Stimulated activated CD4-positive, alpha-beta T cell treated with anti-CD3 and anti-CD28 coated beads, TNF-alpha, amount 100 ng/mL, for 24 hours (primary cell): ENCODE data around the gene PARD3B.

Source experiments
- DNase-seq, 3 experiments: peaks; one replicate each; pipeline ENCODE4 v3.0.0-alpha.2; 2020; ENCODE audit warnings: low read depth in 3 of 3

Gene PARD3B

DNA sequence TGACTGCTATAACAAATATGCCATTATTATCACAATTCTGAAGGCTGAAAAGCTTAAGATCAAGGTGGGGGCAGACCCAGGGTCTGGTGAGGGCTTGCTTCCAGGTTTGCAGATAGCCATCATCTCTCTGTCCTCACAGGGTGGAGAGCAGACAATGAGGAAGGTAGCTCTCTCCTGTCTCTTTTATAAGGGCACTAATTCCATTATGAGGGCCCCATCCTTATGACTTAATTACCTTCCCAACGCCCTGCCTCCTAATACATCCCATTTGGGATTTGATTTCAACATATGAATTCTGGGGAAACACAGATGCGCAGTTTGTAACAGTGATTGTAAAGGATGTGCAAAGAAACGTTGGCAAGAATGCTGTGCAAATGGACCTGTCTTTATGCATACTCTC lies 44.8 kb downstream of the PARD3B start:
- DNase-seq: no peak

DNA sequence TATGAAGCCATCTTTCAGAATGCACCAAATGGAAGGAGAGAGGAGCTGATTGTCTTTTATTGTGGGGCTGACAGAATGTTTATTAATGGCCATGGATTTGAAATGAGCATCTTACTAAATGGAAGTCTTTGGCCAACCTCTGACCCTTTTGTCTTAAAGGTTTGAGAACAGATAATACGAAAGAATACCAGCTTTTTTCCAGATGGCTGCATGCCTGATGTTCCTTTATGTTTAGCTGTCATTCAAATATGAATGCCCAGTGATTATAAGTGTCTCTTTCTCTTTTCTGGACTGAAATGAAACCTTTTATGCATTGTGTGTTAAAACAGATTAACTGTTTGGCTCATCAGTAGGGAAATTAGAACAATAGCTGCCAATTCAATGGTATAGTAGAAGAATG lies 46.0 kb downstream of the PARD3B start:
- no peak for DNase-seq

DNA sequence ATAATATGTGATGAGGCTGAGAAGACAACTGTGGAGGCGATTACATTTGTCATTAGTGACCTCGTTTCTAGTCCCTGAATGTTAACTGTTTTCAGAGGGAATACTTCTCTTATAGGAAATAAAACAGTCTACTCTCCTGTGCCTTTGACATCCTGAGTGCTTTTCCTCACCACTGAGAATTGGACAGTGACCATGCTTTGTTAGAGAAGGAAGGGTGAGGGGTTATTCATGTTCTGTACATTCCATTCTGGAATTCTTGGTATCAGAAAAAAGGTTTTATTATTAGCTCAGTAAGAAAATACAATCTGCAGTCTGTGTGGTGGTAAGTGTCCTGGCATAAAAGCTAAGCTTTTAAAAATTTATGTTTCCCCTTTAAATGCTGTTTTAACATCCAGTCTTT lies 58.8 kb downstream of the PARD3B start:
- DNase-seq: no peak

DNA sequence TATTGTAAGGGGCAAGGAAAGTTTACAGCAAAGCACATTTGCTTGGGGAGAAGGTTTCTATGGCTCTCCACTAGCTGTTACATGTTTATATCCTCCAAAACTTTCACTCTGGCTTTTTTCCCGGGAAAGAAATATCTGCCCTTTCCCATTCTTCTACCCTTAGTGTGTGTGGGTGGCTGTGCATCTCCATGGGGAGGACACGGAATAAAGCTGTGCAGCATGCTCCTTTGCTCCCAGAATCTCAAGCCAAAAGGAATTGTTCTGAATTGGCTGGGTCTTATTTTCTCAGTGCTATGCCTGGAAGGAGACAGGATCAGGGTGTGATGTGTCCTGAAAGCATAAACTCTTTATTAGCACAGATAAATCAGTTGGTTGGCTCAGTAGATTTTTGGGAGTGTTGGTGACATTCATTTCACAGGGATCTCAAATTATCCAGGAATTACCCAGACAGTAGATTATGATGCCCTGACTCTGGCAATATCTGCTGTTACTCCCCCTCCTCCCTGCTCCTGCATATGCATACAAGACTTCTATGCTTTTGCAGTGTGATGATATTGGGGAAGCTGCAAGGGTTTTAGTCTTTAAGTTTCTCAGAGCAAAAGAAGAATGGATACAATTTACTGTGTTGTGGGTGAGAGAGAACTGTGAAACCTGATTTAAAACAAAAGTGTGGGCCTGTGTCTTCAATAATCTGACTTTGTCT lies 63.1 kb downstream of the PARD3B start:
- no peak for DNase-seq

DNA sequence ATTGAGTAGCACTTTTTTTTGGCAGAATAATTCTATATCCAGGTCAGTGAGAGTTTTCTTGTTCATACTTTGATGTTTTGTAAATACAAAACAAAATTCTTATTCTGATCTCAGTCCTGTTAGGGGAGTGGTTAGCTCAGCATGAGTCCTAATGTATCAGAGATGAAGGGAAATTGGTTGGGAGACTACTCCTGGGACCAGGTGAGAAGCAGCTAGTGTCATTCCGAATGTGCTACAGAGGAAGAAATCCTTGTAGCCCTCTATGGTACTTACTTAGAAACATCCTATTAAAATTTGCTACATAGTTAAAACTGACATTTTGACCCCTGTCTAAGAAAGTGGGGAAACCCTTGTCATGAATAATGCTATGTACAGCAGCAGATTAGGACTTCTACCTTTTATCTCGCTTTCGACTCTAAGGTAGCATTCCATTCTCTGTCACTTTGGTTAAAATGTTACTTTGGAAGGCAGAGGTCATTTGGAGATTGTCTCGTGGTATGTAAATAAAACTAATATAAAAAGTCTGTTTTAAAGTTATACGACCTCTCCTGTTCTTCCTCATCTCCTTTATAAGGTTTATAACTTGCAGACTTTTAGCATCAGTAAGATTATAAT lies 65.8 kb downstream of the PARD3B start:
- DNase-seq: no peak

DNA sequence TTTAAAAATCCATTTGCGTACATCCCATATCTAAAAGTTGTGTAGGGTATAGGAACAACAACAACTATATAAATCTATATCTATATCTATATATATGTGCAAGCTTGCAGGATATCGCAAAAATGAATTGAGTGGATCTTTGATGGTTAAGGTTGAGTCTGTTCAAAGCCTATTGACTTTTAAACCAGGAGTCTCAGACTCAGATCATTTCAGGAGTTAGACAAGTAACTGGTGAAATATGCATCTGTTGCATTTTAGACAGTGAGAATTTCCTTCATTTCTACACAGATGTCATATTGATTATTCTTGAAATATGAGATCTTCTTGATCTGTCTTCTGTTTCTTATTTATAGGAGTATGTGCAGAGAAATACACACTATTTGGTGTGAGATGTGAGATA lies 66.5 kb downstream of the PARD3B start:
- DNase-seq: no peak

DNA sequence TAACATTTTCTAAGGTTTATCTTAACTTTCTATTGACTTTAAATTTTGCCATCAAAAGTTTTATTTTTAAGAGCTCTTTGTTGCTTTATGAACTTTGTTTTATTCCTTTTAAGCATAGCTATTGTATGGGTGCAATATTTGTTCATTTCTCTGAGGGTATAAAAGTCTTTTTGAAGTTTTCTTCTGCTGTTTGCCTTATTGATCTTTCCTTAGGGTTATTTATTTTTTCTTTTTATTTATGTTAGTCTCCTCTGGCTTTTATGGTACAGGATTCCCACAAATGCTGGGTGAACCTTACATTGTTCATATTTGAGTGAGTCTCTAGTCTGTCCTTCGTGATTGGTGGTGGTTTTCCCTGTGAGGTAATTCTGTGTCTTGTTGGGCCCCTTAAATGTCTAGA lies 68.4 kb downstream of the PARD3B start:
- DNase-seq: no peak

DNA sequence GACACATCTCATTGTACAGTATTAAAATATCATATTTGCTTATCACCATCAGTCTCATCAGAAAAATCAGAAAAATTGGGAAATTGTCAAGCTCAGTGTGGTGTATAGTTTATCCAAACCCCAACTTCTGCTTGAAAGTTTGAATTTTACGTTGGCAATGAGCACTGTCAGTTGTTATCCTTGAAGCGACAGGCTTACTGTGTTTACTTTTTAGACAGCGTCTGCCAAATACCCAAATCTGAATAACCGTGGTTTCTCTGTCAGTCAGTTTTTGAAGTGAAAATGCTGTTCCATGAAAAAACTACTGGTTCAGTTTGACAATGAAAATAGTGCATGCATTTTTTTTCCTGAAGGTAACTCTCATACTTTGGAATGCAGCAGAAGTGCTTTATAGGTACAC lies 70.2 kb downstream of the PARD3B start:
- DNase-seq: no peak

- no peak for DNase-seq
Observed at GRCh38 chr2:204625135-204625534, 79.9 kb downstream of the PARD3B start.

GRCh38 chr2:204628926-204629712 lies 83.8 kb downstream of the PARD3B start:
- DNase-seq: no peak

DNA sequence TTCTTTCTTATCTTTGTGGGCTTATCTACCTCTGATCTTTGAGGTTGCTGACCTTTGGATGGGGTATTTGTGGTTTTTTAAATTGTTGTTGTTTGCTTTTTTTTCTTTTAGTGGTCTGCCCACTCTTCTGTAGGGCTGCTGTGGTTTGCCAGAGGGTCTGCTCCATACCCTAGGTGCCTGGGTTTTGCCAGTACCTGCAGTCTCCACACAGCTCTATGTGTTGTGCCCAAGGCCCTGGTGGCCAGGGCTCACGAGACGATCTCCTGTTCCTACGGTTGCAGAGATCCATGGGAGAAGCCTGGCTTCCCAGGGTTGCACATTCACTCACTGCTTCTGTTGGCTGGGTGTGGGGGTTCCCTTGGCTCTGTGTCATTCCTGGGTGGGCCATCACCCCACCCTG lies 87.1 kb downstream of the PARD3B start:
- no peak for DNase-seq

GRCh38 chr2:204634564-204634963 lies 89.3 kb downstream of the PARD3B start:
- DNase-seq: no peak

DNA sequence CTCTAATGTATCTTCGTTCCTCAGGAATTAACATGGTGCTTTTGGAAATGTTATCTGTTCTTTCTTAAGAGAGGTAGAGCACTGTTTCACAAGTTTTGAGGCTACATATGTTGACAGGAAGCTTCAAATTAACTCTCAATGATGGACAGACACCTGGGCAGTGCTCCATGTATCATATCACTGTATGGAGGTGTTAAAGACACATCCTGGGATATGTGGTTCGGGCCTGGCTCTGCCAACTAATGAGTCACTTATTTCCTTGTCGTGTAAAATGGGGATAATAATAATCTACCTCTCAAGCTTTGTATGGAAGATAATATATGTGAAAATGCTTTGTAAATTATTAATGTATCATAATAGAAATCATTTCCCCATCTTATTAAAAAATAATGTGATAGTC lies 90.2 kb downstream of the PARD3B start:
- DNase-seq: no peak

DNA sequence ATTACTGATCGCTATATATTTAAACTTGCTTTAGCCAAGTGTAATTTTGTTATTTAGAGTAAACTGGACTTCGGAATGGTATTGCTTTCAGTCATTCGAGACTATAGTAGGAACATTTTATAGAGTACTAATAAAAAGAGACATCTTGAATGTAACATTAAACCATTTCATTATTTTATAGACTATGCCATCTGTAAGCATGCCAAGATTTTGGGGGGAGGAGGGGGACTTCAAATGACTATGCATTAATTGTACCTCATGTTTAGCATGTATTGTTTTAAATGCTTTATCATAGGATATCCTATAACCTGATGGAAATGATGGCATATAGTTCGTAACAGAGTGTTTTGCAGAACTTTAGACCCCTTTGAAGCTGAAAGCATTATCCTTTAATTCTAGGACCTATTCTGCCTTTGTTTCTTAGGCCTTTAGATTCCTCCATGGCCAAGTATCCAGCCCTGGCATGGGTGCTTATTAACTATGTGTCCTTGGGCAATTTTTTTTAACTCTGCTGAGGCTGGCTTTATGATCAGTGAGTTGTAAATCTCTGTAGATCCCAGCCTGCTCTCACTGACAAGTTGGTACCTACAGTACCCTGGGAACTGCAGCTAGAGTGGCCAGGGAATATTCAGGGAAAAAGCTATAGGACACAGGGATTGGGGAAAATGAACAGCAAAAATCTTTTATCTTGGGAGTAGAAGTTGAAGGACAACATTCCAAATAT lies 93.4 kb downstream of the PARD3B start:
- DNase-seq: no peak

DNA sequence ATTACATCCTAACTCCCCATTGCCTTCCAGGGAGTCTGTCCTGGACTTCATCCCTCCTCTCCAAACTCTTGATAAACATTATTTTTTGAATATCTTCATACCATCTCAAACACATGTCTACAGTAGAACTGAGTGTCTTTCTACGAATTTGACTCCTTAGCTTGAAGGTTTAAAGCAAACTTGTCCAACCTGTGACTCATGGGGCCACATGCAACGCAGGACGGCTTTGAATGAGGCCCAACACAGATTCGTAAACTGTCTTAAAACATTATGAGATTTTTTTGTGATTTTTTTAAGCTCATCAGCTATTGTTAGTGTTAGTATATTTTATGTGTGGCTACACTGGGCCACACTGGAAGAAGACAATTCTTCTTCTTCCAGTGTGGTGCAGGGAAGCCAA lies 98.1 kb downstream of the PARD3B start:
- DNase-seq: no peak

DNA sequence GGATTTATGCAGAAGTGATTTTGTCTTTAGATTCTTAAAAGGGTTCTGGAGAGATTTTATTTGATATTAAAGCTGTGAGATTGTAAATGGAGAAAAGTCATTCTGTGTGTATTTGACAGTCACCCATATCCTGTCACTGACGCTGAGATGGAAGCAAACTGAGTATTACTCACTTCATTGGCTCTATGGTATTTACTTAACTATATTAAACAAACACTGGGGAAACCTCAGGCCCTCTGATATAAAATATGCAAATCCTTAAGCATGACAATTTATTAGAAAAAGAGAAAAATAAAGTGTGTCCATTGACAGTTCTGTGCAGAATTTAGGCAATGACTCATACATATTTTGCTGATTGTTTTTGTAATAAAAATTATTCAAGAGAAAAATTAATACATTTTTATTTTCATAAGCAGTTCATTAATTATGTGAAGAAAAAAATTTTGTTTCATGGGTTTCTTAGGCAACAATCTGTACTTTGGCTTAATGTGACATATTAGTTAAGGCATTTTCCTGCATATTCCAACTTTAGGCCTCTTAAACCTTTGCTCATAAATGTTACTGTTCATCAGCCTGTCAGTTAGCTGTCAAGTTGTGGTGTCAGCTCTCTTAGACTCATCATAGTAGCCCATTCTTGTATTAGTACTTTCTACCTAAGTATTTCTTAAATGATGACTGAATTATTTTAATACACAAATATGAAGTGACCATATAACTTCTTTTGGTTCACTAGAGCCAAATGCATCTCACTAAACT lies 99.9 kb downstream of the PARD3B start:
- no peak for DNase-seq

DNA sequence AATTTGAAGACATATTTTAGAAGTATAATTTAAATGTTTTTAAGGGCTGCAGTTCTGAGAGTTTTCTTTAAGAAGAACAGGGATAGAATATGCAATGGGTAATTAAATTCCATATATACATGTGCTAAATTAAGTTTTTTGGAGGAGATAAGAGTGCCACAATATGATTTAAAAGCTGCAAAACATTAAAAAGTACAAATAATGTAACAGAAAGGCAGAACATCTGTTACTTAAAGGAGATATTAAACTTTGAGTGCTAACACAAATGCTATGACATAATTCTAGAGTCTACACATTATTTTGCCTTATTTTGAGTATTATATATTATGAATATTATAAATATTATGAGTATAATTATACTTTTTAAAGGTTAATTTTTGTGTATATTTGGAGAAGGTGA lies 102.4 kb downstream of the PARD3B start:
- no peak for DNase-seq

GRCh38 chr2:204650611-204651010 lies 105.3 kb downstream of the PARD3B start:
- DNase-seq: no peak

- DNase-seq: no peak
Observed at GRCh38 chr2:204652063-204652462, 106.8 kb downstream of the PARD3B start.

GRCh38 chr2:204654669-204655068 lies 109.4 kb downstream of the PARD3B start:
- DNase-seq: no peak

DNA sequence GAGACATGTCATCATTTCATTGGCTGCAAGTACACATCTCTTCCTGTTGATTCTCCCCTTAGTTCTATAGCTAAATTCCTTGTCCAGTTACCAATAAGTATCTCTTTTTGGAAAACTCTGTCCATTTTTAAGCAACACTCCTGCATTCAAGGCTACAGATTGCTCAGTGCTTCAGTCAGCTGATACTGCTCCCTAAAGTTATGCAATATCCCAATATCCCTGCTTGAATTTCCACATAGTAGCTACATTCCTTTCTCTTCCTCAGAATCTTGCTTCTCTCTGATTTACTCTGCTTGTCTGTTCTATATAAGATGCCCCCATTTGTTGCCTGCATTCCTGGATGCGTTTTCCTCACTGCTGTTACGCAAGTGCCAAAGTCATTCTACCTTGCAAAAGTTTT lies 109.8 kb downstream of the PARD3B start:
- no peak for DNase-seq

GRCh38 chr2:204655626-204656025 lies 110.4 kb downstream of the PARD3B start:
- no peak for DNase-seq
